GM12872 (cell line): Measurements from ENCODE around the gene DPP4.

Source experiments
- CTCF ChIP-seq: IDR thresholded peaks from 3 replicates; pipeline ENCODE4 v1.5.1; 2011; ENCODE audit warnings: low read depth, mild to moderate bottlenecking, low read length, moderate library complexity; ENCODE audit not compliant: insufficient read depth

The DPP4 gene

GRCh38 chr2:161983866-161984265 lies 90.1 kb downstream of the DPP4 start:
- TF ChIP-seq CTCF: no peak

GRCh38 chr2:161983331-161983651 lies 90.7 kb downstream of the DPP4 start:
- TF ChIP-seq CTCF: no peak

- no peak for TF ChIP-seq CTCF
Measured at GRCh38 chr2:161982548-161983330, 91.3 kb downstream of the DPP4 start.

GRCh38 chr2:161981679-161982250 lies 92.2 kb downstream of the DPP4 start:
- TF ChIP-seq CTCF: no peak

- no peak for TF ChIP-seq CTCF
Measured at GRCh38 chr2:161980976-161981375, 93.0 kb downstream of the DPP4 start.

GRCh38 chr2:161979490-161979889 lies 94.5 kb downstream of the DPP4 start:
- TF ChIP-seq CTCF: no peak

- TF ChIP-seq CTCF: no peak
Measured at GRCh38 chr2:161976917-161977316, 97.1 kb downstream of the DPP4 start.
